ENCODE results near the gene FOXP1. TPM values are rescaled to one million over a fixed set of nuclear protein-coding genes. Genes with fewer than 3 reads are reported as not detected.

Gene FOXP1
- total RNA-seq, 1 experiment from 2014 or later: 35.9 TPM

DNA sequence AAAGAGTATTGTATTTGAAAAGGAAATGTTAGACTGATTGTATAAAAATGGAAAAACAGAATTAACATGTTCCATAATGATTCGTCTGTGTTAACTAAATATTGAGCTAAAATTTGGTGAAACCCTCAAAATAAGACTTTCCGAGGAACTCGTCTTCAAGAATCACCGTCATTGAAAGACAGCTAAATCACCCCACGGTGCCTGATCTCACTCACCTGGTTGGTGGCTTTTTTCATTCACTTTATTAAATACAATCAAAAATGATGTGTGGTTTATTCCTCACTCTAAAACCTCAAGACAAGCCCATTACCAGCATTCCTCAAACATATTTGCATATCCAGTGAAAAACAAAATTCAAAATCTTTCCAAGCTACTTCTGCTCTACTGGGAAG lies 153.9 kb downstream of the FOXP1 start:
- no peak for DNase-seq (ENCODE audit: low read depth)

GRCh38 chr3:71428841-71429596 lies 154.5 kb downstream of the FOXP1 start:
- DNase-seq (ENCODE audit: low read depth): no peak

DNA sequence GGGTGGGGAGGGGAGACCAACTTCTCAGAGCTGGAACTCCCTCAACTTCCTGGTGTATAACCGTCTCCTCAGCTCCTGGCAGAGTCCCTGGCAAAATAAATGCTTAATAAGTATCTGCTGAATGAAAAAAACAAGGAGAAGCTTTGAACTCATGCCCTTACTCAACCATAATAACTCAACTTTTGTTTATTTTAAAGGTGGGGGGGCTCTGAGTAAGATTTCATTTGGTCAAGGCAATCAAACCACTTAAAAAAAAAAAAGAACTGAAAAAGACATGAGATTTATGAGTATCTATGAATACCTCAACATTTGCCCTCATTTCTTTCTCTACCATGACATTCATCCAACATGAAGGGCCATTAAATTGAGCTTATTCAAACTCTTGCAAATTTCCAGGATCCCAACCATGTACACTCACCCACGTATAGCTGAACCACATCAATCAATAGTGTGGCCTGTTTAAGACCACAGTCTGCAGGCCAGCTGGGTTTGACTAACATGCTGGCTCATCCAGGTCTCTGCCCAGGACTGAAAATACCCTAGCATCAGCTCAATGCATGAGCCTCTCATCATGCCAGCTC lies 157.9 kb downstream of the FOXP1 start:
- peak; percentile 96 for DNase-seq (ENCODE audit: low read depth)

GRCh38 chr3:71423151-71423906 lies 160.2 kb downstream of the FOXP1 start:
- DNase-seq (ENCODE audit: low read depth): peak; percentile 86

DNA sequence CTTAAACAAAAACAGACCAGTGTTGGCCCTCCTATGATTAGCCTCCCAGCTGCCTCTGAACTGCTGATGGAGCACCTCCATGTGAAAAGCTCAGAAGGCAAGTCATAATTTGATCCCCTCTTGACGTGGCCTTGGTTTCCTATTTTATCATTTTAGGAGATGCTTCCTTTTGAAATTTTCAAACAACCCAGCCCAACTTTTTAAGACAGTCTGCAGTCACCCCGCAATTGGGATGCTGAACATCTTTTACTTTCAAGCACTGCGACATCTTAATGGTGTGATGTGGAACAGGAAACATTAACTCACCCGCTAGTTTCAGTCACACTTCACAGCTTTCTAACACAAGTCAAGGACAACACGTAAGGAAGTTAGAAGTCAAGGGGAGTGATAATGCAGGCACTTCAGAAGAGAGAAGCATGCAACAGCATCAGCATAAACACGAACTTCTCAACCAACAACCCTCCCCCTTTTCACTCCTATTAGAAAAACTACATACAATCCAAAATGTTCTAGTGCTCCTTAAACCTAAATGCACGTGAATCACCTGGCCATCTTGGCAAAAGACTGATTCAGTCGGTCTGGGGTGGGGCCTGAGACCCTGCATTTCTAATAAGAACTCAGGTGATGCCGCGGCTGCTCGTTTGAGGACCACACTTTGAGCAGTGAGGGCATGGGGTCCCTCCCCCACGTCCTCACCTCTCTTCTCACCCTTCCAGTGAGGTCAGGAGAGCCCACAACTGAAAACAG lies 161.5 kb downstream of the FOXP1 start:
- no peak for DNase-seq (ENCODE audit: low read depth)

- DNase-seq (ENCODE audit: low read depth): no peak
Measured at GRCh38 chr3:71421475-71421819, 162.1 kb downstream of the FOXP1 start.

DNA sequence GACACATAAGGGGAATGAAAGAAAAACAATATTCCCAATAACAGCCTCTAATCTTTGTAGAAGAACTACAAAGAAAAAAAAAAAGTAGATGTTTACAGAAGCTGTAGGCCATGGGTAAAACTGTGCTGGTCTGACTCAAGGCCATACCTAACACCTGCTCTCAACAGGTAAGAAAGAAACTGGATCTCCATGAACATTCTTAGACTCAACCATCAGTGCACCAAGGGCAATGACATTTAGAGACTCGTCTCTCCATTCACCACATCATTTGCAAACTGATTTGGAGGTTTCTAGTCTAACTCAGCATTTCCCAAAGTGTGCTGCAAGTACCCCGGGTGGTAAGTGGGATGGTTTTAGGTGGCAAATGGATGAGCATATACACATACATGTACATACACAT lies 164.2 kb downstream of the FOXP1 start:
- no peak for DNase-seq (ENCODE audit: low read depth)

- no peak for DNase-seq (ENCODE audit: low read depth)
Measured at GRCh38 chr3:71417791-71418190, 165.7 kb downstream of the FOXP1 start.

DNA sequence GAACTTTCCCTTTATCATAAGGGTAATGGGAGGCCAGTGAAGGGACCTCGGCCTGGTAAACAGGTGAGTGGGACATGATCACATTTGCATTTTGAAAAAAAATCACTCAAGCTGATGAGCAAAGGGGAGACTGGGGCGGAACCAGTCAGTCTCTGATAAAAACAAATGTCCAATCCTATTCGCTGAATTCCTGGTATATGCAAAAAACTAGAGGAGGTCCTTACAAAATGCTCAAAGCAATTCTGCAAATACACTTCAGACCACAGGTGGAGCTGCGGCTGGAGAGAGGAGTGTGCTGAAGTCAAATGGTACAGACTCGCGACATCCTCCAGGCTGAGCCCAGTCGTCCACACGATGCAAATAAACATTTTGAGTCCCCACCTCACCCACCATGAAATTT lies 166.7 kb downstream of the FOXP1 start:
- DNase-seq (ENCODE audit: low read depth): no peak

DNA sequence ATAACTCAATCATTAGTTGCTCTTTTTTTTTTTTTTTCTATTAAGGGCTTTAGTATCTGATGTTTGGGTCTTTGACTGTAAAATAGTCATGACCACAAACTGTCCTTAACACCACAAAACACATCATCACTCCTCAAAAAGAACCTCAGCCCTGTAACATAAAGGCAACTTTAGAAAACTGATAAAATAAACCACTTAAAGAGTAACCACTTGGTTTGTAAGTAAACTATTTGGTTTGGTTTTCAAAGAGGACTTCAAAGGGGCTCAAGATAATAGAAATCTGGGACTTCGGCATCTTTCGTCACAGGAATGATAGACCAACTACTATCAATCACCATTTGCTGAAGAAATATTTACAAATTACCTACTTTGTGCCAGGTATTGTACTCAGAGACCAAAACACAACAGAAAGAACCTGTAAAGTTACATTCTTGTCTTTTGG lies 167.8 kb downstream of the FOXP1 start:
- DNase-seq (ENCODE audit: low read depth): no peak

DNA sequence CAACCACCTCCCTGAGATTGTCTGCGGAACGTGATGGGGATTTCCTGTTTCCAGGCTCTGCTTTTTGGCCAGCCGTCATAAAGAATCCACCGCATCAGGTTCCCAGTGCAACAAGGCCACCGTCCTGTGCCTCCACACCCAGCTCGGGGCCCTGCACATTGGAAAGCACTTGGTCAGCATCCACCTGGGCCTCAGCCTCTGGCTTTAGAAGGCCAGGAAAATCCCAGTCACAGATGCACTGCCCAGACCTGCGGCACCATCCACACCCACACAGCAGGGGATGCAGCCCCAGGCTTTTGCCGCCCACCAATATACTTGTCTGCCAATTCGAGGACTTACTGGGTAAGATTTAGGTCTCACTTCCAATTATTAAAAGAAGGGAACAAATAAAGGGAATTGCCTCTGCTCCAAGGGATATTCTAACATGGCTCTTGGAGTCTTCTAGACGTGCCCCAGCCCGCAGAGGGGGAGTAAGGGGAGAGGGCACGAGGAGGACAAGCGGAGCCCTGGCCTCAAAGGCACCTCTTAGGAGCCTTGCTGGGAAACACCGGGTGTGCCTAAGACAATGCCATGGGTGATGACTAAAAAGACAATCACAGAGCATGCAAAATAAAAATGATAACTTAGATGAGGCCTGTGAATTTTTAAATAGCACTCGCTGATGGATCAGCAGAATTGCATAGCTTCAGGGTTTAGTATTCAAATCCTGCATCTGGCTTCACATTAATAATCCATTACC lies 169.2 kb downstream of the FOXP1 start:
- no peak for DNase-seq (ENCODE audit: low read depth)

- DNase-seq (ENCODE audit: low read depth): no peak
Measured at GRCh38 chr3:71413572-71413971, 170.0 kb downstream of the FOXP1 start.

DNA sequence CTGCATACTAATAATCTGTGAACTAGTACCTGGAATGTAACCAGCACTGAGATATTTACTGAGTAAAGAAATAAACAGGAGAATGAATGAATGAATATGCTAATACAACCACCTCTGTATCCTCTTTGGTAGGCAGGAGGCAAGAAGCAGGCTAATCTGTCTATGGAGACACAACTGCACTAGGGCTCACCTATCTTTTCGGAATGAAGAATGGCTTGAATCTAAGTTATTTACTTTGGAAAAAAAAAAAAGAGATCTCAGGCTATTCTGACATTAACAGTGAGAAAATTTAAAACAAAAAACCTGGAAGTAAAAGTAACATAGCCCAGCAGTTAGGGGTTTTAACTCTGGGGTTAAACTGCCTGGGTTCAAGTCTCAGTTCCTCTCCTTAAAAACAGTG lies 174.2 kb downstream of the FOXP1 start:
- DNase-seq (ENCODE audit: low read depth): no peak

GRCh38 chr3:71408903-71409302 lies 174.6 kb downstream of the FOXP1 start:
- DNase-seq (ENCODE audit: low read depth): no peak

- DNase-seq (ENCODE audit: low read depth): no peak
Measured at GRCh38 chr3:71407823-71408222, 175.7 kb downstream of the FOXP1 start.

- no peak for DNase-seq (ENCODE audit: low read depth)
Measured at GRCh38 chr3:71406972-71407810, 176.3 kb downstream of the FOXP1 start.

- no peak for DNase-seq (ENCODE audit: low read depth)
Measured at GRCh38 chr3:71402911-71403310, 180.6 kb downstream of the FOXP1 start.

DNA sequence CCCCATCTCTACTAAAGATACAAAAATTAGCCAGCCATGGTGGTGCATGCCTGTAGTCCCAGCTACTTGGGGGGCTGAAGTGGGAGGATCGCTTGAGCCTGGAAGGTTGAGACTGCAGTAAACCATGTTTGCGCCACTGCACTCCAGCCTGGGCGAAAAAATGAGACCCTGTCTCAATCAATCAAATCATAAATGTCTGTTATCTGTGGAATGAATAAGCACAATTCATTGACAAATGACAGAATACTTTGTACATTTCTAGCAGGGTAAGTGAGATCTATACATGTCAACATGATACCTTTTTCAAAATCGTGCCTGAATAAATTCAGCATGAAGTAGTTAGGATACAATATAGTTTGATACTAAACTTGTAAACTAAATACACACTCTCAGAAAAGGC lies 181.2 kb downstream of the FOXP1 start:
- DNase-seq (ENCODE audit: low read depth): no peak

DNA sequence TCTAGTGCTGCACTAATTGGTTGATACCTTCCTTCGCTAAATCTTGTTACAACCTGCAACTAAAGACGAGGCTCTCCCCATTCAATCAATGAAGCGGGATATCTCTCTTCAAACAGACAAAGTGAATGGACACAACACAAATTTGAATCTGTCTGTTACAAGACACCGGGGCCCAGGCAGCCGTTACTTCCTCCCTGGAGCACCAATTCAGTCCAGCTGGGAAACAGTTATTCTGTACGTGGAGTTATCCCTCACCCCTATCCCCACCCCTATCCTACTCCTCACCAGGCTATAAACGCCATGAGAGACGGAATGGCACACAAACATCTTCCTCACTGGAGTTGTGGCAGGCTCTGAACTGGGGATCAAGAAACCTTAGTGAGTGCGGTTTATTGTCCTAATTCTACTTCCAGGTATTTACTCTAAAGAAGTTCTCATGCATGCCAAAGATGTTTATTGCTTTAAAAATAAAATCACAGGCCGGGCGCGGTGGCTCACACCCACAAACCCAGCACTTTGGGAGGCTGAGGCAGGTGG lies 181.8 kb downstream of the FOXP1 start:
- DNase-seq (ENCODE audit: low read depth): no peak

GRCh38 chr3:71400986-71401451 lies 182.5 kb downstream of the FOXP1 start:
- no peak for DNase-seq (ENCODE audit: low read depth)
